B cell (primary cell): ENCODE data around the gene QRICH1. TPM values are rescaled to one million over a fixed set of nuclear protein-coding genes. Genes with fewer than 3 reads are reported as not detected.

Experiments used
- ATAC-seq: fragments of 200-7000 bp; cut with Tn5 transposase; one replicate; pipeline ENCODE4 v1.10.0; 2021; ENCODE audit warnings: low read depth, mild to moderate bottlenecking, moderate number of reproducible peaks, moderate library complexity
- CTCF ChIA-PET: fragments of 350-600 bp; sonication (Branson Sonifier 250); formaldehyde crosslinking; loops from one replicate; lab custom pipeline; 2021; ENCODE audit warnings: antibody characterized with exemption, inconsistent platforms; lab: Charles Lee
- POLR2A ChIA-PET: fragments of 350-600 bp; sonication (Branson Sonifier 250); formaldehyde crosslinking; loops from one replicate; lab custom pipeline; 2021; ENCODE audit warnings: antibody characterized with exemption; lab: Charles Lee
- DNase-seq: peaks from one replicate; pipeline ENCODE4 v3.0.0; 2013
- H2AFZ ChIP-seq: 2 replicates; pipeline ENCODE4 v1.6.1; 2012; ENCODE audit warnings: mild to moderate bottlenecking, low read depth, low read length; ENCODE audit not compliant: insufficient read depth, poor library complexity, severe bottlenecking
- H3K27ac ChIP-seq, 2 donors: 1 replicate in 1 of 2; 2 replicates in 1 of 2; pipeline ENCODE4 v1.5.1; 2012 to 2013; ENCODE audit warnings: low read length in 2 of 2, mild to moderate bottlenecking in 2 of 2, moderate library complexity in 1 of 2
- H3K27me3 ChIP-seq, 4 experiments: fragments of 200-600 bp in 1 of 4; sonication (generic) in 1 of 4; replicated peaks in 1 of 4; 1 replicate in 2 of 4; 2 replicates in 2 of 4; pipeline versions ENCODE4 v1.6.1 to v1.7.0; 2013 to 2016; ENCODE audit warnings: low read length in 3 of 4, mild to moderate bottlenecking in 2 of 4, mixed read lengths in 1 of 4, moderate library complexity in 1 of 4; ENCODE audit not compliant: insufficient read depth in 4 of 4, control insufficient read depth in 3 of 4; ENCODE audit errors: control extremely low read depth in 1 of 4
- H3K36me3 ChIP-seq, 2 experiments: replicated peaks in 1 of 2; 1 replicate in 1 of 2; 2 replicates in 1 of 2; pipeline versions ENCODE4 v1.6.1 to v1.7.1; 2013; ENCODE audit warnings: low read length in 1 of 2; ENCODE audit not compliant: insufficient read depth in 2 of 2, control insufficient read depth in 1 of 2; ENCODE audit errors: control extremely low read depth in 1 of 2, extremely low read depth in 1 of 2
- H3K4me1 ChIP-seq, 2 donors: fragments of 200-600 bp in 1 of 2; sonication (generic) in 1 of 2; 1 replicate in 1 of 2; 2 replicates in 1 of 2; pipeline versions ENCODE4 v1.5.1 to v1.6.1; 2013 to 2017; ENCODE audit warnings: low read length in 2 of 2; ENCODE audit not compliant: control insufficient read depth in 2 of 2, insufficient read depth in 2 of 2
- H3K4me2 ChIP-seq: replicated peaks from 2 replicates; pipeline ENCODE3; 2012; ENCODE audit warnings: mild to moderate bottlenecking, low read depth, low read length; ENCODE audit not compliant: poor library complexity, severe bottlenecking
- H3K4me3 ChIP-seq, 5 experiments: fragments of 200-600 bp in 1 of 5; sonication (generic) in 1 of 5; 1 replicate in 3 of 5; 2 replicates in 2 of 5; pipeline versions ENCODE4 v1.5.1 to v1.7.0; 2011 to 2016; ENCODE audit warnings: low read length in 4 of 5, mild to moderate bottlenecking in 4 of 5, low read depth in 2 of 5, control low read depth in 1 of 5, moderate library complexity in 1 of 5; ENCODE audit not compliant: insufficient read depth in 1 of 5; ENCODE audit errors: control extremely low read depth in 1 of 5, extremely low read depth in 1 of 5
- H3K79me2 ChIP-seq: fragments of 200-600 bp; sonication (generic); one replicate; pipeline ENCODE4 v1.6.0; 2016; ENCODE audit warnings: low read length; ENCODE audit not compliant: control insufficient read depth, insufficient read depth
- H3K9ac ChIP-seq: fragments of 200-600 bp; sonication (generic); 2 replicates; pipeline ENCODE4 v1.6.1; 2017; ENCODE audit warnings: mild to moderate bottlenecking, low read length, moderate library complexity
- H3K9me3 ChIP-seq, 3 donors: one replicate each; pipeline versions ENCODE4 v1.6.1 to v1.7.1; 2013; ENCODE audit warnings: low read length in 2 of 3; ENCODE audit not compliant: control insufficient read depth in 2 of 3, insufficient read depth in 1 of 3; ENCODE audit errors: control extremely low read depth in 1 of 3
- H4K20me1 ChIP-seq: 2 replicates; pipeline ENCODE4 v1.6.0; 2012; ENCODE audit warnings: mild to moderate bottlenecking, low read length; ENCODE audit not compliant: insufficient read depth, control insufficient read depth, poor library complexity, severe bottlenecking
- H3K27ac Mint-ChIP-seq: one replicate; pipeline ENCODE4 v1.8.0; 2021; ENCODE audit warnings: mixed read lengths
- H3K27me3 Mint-ChIP-seq: one replicate; pipeline ENCODE4 v1.8.0; 2021; ENCODE audit warnings: mixed read lengths
- H3K4me1 Mint-ChIP-seq: one replicate; pipeline ENCODE4 v1.8.0; 2021; ENCODE audit warnings: mixed read lengths
- H3K4me3 Mint-ChIP-seq: one replicate; pipeline ENCODE4 v1.8.0; 2021; ENCODE audit warnings: mixed read lengths
- H3K9me3 Mint-ChIP-seq: one replicate; pipeline ENCODE4 v1.8.0; 2022; ENCODE audit warnings: mixed read lengths; ENCODE audit not compliant: insufficient read depth
- EZH2 ChIP-seq: IDR thresholded peaks from 2 replicates; pipeline ENCODE4 v1.6.1; 2012; ENCODE audit warnings: borderline replicate concordance, low read depth, mild to moderate bottlenecking, moderate library complexity, low read length; ENCODE audit not compliant: insufficient read depth, poor library complexity, severe bottlenecking
- WGBS: methylation state at CpG from one replicate; pipeline ENCODE4 v1.1.5; 2013; ENCODE audit warnings: missing lambda C conversion rate; ENCODE audit not compliant: insufficient coverage; 5-methylcytosine and 5-hydroxymethylcytosine counted together
- intact Hi-C: fragments of 100-400 bp; cut with micrococcal nuclease; formaldehyde crosslinking; loops from one replicate; pipeline ENCODE4 v1.10.0; 2022
- polyA minus RNA-seq: library from RNA; depleted of rRNA, polyadenylated mRNA; stranded (reverse); fragments of >200 nt; gene quantifications from 2 replicates; pipeline ENCODE4 v1.2.3, GENCODE V29; 2012
- polyA plus RNA-seq: library from polyadenylated mRNA; depleted of rRNA; stranded (reverse); fragments of >200 nt; gene quantifications from 2 replicates; pipeline ENCODE4 v1.2.3, GENCODE V29; 2012
- total RNA-seq, 2 donors: library from RNA; stranded (reverse); fragments of 120-200 nt in 1 of 2; gene quantifications; 1 replicate in 1 of 2; 2 replicates in 1 of 2; pipeline versions ENCODE4 v1.2.3 to v1.2.4, GENCODE V29; 2013 to 2022
- TF ChIP-seq, protein P1 (sequence below): fragments of 200-600 bp; IDR thresholded peaks from one replicate; pipeline ENCODE4 v1.8.0; 2022; ENCODE audit warnings: antibody characterized with exemption, mild to moderate bottlenecking

Gene QRICH1, protein sequence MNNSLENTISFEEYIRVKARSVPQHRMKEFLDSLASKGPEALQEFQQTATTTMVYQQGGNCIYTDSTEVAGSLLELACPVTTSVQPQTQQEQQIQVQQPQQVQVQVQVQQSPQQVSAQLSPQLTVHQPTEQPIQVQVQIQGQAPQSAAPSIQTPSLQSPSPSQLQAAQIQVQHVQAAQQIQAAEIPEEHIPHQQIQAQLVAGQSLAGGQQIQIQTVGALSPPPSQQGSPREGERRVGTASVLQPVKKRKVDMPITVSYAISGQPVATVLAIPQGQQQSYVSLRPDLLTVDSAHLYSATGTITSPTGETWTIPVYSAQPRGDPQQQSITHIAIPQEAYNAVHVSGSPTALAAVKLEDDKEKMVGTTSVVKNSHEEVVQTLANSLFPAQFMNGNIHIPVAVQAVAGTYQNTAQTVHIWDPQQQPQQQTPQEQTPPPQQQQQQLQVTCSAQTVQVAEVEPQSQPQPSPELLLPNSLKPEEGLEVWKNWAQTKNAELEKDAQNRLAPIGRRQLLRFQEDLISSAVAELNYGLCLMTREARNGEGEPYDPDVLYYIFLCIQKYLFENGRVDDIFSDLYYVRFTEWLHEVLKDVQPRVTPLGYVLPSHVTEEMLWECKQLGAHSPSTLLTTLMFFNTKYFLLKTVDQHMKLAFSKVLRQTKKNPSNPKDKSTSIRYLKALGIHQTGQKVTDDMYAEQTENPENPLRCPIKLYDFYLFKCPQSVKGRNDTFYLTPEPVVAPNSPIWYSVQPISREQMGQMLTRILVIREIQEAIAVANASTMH
- total RNA-seq: 187 and 196 TPM in 2 replicates
- 84.2 TPM for total RNA-seq (2013)
- 179 and 223 TPM in 2 replicates for polyA plus RNA-seq
- 94.4 and 132 TPM in 2 replicates for polyA minus RNA-seq

DNA sequence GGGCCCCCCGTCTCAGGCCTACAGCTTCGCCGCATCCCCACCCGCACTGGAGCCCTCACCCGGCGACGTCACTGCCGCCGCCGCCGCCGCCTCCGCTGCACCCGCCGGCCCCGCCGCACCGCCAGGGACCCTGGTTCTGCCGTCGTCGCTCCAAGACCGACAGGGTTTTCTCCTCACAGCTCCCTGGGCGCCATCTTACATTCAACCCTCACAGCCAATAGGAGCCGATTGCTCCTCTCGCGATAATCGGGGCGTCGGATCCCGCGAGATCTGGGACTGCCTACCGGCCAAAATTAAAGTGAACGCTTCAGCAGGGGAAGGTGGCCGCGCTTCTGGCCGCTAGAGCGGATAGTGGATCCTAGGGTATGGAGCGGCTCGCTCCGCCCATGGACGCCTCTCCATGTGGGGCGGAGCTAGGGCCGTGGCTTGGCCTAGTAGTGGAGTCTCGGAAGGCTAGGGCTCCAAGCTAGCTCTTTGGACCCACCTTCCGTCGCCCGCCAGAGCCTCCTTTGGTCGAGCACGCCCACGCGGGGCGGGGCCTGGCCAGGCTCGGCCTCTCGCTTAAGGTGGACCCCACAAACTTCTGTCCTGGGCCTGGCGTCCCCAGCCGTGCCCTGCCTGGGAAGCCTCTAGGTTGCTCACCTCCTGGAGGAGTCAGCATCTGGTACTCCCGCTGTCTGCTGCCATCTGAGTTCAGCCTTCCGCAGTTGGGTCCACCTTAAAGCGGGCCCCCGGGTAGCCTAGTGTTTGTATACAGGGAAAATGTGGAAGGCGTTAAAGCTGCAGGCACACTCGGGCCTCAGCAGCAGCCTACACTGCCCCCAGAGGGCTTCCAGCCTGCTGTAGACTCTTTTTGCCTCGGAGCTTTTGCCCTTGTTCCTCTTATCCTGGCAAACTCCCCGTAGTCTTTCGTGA, at the start of gene QRICH1:
TSS of gene QRICH1 (minus strand) at position 219 of the 915 bp plus-strand sequence. CDS start 17,054 bp downstream, outside the sequence.
- WGBS: under 1% methylated on average over 65 of the region's 65 CpGs
- H3K27ac ChIP-seq: peak within 1 kb of the TSS; percentile 87 to 94
- intact Hi-C loops: loop anchor here (1.0 to 5.0 kb wide), 14 partner anchors 10 to 580 kb away; partner anchors contain the start of genes APEH, ARIH2, DAG1 and IMPDH2
- peaks cover 0 to 6% (median 0%) of the 10 kb centered on the region in 3 donors for H3K9me3 ChIP-seq
- H3K4me2 ChIP-seq: peak within 1 kb of the TSS; percentile 87
- H3K9me3 Mint-ChIP-seq: no peaks in the 10 kb centered on the region
- peaks cover 37% of the 10 kb centered on the region for H3K4me1 Mint-ChIP-seq
- H3K79me2 ChIP-seq: peaks cover 40% of the 10 kb centered on the region
- no peaks in the 10 kb centered on the region for H3K27me3 ChIP-seq
- peak within 1 kb of the TSS; percentile 97 for H3K4me3 Mint-ChIP-seq
- DNase-seq: peak; percentile 99
- H4K20me1 ChIP-seq: peaks cover 37% of the 10 kb centered on the region
- peak within 1 kb of the TSS; percentile 94 for H2AFZ ChIP-seq
- peak within 1 kb of the TSS; percentile 72 to 95 (median 88) for H3K4me3 ChIP-seq
- peaks cover 3 to 21% of the 10 kb centered on the region in 2 experiments for H3K36me3 ChIP-seq
- peak; percentile 77 for ATAC-seq
- H3K27me3 Mint-ChIP-seq: no peaks in the 10 kb centered on the region
- ChIA-PET CTCF (interaction anchor here (0.7 to 3.2 kb wide), 15 partner anchors 10 to 408 kb away, joined by 3 to 51 read pairs (median 5); partner anchors contain the start of genes NDUFAF3, P4HTM, QARS1 and USP19), POLR2A (interaction anchor here (0.6 to 3.3 kb wide), 21 partner anchors 9 to 995 kb away, joined by 3 to 37 read pairs (median 7); partner anchors contain the start of genes DAG1, IMPDH2, NDUFAF3 and QARS1)
- H3K4me1 ChIP-seq: peaks cover 26 to 33% of the 10 kb centered on the region in 2 donors
- TF ChIP-seq, protein P1, sequence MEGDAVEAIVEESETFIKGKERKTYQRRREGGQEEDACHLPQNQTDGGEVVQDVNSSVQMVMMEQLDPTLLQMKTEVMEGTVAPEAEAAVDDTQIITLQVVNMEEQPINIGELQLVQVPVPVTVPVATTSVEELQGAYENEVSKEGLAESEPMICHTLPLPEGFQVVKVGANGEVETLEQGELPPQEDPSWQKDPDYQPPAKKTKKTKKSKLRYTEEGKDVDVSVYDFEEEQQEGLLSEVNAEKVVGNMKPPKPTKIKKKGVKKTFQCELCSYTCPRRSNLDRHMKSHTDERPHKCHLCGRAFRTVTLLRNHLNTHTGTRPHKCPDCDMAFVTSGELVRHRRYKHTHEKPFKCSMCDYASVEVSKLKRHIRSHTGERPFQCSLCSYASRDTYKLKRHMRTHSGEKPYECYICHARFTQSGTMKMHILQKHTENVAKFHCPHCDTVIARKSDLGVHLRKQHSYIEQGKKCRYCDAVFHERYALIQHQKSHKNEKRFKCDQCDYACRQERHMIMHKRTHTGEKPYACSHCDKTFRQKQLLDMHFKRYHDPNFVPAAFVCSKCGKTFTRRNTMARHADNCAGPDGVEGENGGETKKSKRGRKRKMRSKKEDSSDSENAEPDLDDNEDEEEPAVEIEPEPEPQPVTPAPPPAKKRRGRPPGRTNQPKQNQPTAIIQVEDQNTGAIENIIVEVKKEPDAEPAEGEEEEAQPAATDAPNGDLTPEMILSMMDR: peak; percentile 71
- no peak for TF ChIP-seq EZH2
- H3K9ac ChIP-seq: peak within 1 kb of the TSS; percentile 96
- peak within 1 kb of the TSS; percentile 99 for H3K27ac Mint-ChIP-seq
